Stomach (tissue), 4 donors: Measurements from ENCODE around the gene UBE2R2.

ENCODE experiments used
- POLR2A ChIP-seq, 4 donors: fragments of 450-650 bp; IDR thresholded peaks; one replicate each; pipeline ENCODE4 v1.6.1; 2016; ENCODE audit warnings: antibody characterized with exemption in 4 of 4, control low read depth in 2 of 4, mild to moderate bottlenecking in 1 of 4, moderate library complexity in 1 of 4
- POLR2AphosphoS5 ChIP-seq, 3 donors: sonication (generic); formaldehyde crosslinking; IDR thresholded peaks; one replicate each; pipeline ENCODE4 v1.6.1; 2016; ENCODE audit warnings: antibody characterized with exemption in 3 of 3
- TF ChIP-seq, protein P1 (sequence below), 7 experiments: fragments of 450-650 bp in 4 of 7; fragments of 200-600 bp in 3 of 7; sonication (generic) in 3 of 7; IDR thresholded peaks; one replicate each; pipeline ENCODE4 v1.5.1; 2016 to 2019; ENCODE audit warnings: antibody characterized with exemption in 7 of 7, control low read depth in 2 of 7, mild to moderate bottlenecking in 1 of 7

DNA sequence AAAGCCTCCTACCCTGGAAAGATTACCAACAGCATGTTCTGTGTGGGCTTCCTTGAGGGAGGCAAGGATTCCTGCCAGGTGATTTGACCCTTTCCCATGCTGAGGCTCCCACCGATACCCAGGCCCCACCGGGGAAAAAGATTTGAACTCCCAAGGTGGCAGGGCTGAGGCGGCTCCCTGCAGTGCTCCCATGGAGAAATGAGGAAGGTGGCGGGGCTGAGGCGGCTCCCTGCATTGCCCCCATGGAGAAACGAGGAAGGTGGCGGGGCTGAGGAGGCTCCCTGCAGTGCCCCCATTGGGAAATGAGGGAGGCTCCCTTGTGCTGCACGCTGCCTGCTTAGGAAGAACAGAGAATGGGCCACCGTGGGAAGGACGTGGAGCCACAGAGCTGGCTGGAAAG, 18.4 kb upstream of the UBE2R2 start:
- TF ChIP-seq, protein P1, sequence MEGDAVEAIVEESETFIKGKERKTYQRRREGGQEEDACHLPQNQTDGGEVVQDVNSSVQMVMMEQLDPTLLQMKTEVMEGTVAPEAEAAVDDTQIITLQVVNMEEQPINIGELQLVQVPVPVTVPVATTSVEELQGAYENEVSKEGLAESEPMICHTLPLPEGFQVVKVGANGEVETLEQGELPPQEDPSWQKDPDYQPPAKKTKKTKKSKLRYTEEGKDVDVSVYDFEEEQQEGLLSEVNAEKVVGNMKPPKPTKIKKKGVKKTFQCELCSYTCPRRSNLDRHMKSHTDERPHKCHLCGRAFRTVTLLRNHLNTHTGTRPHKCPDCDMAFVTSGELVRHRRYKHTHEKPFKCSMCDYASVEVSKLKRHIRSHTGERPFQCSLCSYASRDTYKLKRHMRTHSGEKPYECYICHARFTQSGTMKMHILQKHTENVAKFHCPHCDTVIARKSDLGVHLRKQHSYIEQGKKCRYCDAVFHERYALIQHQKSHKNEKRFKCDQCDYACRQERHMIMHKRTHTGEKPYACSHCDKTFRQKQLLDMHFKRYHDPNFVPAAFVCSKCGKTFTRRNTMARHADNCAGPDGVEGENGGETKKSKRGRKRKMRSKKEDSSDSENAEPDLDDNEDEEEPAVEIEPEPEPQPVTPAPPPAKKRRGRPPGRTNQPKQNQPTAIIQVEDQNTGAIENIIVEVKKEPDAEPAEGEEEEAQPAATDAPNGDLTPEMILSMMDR (IDR thresholded peaks at IDR 0.05) = no peak
- no peak for TF ChIP-seq POLR2A (IDR thresholded peaks at IDR 0.05)
- TF ChIP-seq POLR2AphosphoS5 (IDR thresholded peaks at IDR 0.05) = no peak
